ENCODE data around the gene ALG3. TPM values are rescaled to one million over a fixed set of nuclear protein-coding genes. Genes with fewer than 3 reads are reported as not detected.

ALG3 gene
- total RNA-seq, 1 donor from 2014 or later = 33.3 TPM

DNA sequence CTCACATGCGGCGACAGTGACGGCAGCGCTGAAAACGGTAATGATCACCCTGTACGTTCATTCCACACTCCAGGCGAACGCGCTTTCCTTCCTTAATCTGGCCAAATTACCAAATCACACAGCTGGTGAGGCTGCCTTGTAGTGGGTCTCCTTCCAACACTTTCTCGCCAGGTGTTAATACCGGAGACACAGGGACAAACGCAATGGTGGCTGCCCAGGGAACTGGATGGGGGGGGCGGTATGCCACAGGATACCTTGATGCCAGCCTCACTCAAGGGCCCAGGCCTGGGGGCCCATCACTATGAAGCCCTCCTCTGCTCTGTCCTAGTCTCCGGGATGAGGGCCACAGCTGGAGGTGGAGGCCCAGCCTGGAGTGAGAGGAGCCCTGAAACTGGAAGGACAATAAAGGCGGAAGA is 14.0 kb upstream of the ALG3 start:
- Mint-ChIP-seq H3K27ac (ENCODE audit: unreplicated experiment) (no peak overlapping the region), H3K27me3 (ENCODE audit: low read depth) (peaks cover 18% of the 10 kb centered on the region), H3K4me1 (ENCODE audit: low read depth) (peaks cover 21% of the 10 kb centered on the region), H3K9me3 (ENCODE audit: low read depth) (no peaks in the 10 kb centered on the region), H3K36me3 (ENCODE audit: low read depth) (peaks cover 8% of the 10 kb centered on the region), H3K4me3 (ENCODE audit: unreplicated experiment) (no peak overlapping the region)
- DNase-seq (ENCODE audit: low spot score) = peak; percentile 43
- TF ChIP-seq, protein P1, sequence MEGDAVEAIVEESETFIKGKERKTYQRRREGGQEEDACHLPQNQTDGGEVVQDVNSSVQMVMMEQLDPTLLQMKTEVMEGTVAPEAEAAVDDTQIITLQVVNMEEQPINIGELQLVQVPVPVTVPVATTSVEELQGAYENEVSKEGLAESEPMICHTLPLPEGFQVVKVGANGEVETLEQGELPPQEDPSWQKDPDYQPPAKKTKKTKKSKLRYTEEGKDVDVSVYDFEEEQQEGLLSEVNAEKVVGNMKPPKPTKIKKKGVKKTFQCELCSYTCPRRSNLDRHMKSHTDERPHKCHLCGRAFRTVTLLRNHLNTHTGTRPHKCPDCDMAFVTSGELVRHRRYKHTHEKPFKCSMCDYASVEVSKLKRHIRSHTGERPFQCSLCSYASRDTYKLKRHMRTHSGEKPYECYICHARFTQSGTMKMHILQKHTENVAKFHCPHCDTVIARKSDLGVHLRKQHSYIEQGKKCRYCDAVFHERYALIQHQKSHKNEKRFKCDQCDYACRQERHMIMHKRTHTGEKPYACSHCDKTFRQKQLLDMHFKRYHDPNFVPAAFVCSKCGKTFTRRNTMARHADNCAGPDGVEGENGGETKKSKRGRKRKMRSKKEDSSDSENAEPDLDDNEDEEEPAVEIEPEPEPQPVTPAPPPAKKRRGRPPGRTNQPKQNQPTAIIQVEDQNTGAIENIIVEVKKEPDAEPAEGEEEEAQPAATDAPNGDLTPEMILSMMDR (IDR thresholded peaks at IDR 0.05) = no peak

GRCh38 chr3:184261854-184262763 is 13.3 kb upstream of the ALG3 start:
- no peak overlapping the region for H3K27ac Mint-ChIP-seq (ENCODE audit: unreplicated experiment)
- peaks cover 12% of the 10 kb centered on the region for H3K27me3 Mint-ChIP-seq (ENCODE audit: low read depth)
- TF ChIP-seq, protein P1 (IDR thresholded peaks at IDR 0.05) = no peak

DNA sequence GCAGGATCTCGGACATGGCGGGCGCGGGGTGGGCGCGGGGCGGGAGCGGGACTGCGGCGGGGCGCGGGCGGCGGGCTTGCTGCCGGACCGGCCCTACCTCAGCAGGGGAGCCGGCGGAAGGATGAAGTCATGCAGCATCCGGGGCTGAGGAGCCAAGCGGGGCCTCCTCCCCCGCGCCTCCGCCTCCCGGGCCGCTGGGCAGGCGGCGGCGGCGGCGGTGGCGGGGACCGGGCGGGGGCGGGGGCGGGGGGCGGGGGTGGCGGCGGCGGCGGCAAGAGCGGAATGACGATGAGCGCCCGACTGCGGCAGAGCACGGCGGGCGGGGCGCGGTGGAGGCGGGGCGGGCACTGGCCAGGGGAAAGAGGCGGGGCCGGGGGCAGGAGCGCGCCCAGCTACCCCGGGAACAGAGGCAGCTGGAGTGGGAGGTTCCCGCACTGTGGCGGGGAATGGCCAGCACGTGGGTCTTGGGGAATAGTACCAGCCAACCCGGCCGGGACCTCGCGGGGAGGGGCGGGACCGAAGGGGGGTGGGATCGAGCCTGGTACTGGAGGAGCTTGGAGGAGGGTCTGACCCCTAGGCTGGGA is 12.6 kb upstream of the ALG3 start, which contains the start of gene CAMK2N2:
Gene CAMK2N2 (minus strand): TSS at position 284 of the 584 bp plus-strand sequence. CDS start 268 bp downstream, at position 16.
- TF ChIP-seq, protein P1 (IDR thresholded peaks at IDR 0.05) = no peak
- H3K36me3 Mint-ChIP-seq (ENCODE audit: low read depth) = peaks cover 9% of the 10 kb centered on the region
- peaks cover 21% of the 10 kb centered on the region for H3K4me1 Mint-ChIP-seq (ENCODE audit: low read depth)
- no peak within 1 kb of the TSS for H3K27ac Mint-ChIP-seq (ENCODE audit: unreplicated experiment)
- H3K4me3 Mint-ChIP-seq (ENCODE audit: unreplicated experiment) = peak within 1 kb of the TSS; percentile 78
- peak; percentile 93 for DNase-seq (ENCODE audit: low spot score)
- no peaks in the 10 kb centered on the region for H3K9me3 Mint-ChIP-seq (ENCODE audit: low read depth)
- H3K27me3 Mint-ChIP-seq (ENCODE audit: low read depth) = peaks cover 11% of the 10 kb centered on the region

More at GRCh38 chr3:184261854-184262763, 13.3 kb upstream of the ALG3 start:
- peak; percentile 82 for DNase-seq (ENCODE audit: low spot score)
- Mint-ChIP-seq H3K36me3 (ENCODE audit: low read depth) (peaks cover 9% of the 10 kb centered on the region), H3K9me3 (ENCODE audit: low read depth) (no peaks in the 10 kb centered on the region), H3K4me3 (ENCODE audit: unreplicated experiment) (peak overlapping the region; percentile 78), H3K4me1 (ENCODE audit: low read depth) (peaks cover 21% of the 10 kb centered on the region)

- TF ChIP-seq, protein P1 (IDR thresholded peaks at IDR 0.05) = no peak
- Mint-ChIP-seq H3K27me3 (ENCODE audit: low read depth) (peaks cover 11% of the 10 kb centered on the region), H3K4me3 (ENCODE audit: unreplicated experiment) (peak overlapping the region; percentile 78), H3K36me3 (ENCODE audit: low read depth) (peaks cover 9% of the 10 kb centered on the region), H3K4me1 (ENCODE audit: low read depth) (peaks cover 21% of the 10 kb centered on the region), H3K27ac (ENCODE audit: unreplicated experiment) (no peak overlapping the region), H3K9me3 (ENCODE audit: low read depth) (no peaks in the 10 kb centered on the region)
- peak; percentile 83 for DNase-seq (ENCODE audit: low spot score)
Measured at GRCh38 chr3:184260724-184261269, 12.0 kb upstream of the ALG3 start.
